Osteocyte (in vitro differentiated cells): ENCODE results near the gene SYCP2L. TPM values are rescaled to one million over a fixed set of nuclear protein-coding genes. Genes with fewer than 3 reads are reported as not detected.
"Not testable (repeated sequence)": the region's sequence is repeated elsewhere in the genome, so short reads cannot be mapped to it uniquely, and the experiment has no call there.

ENCODE experiments used
- DNase-seq: peaks from one replicate; pipeline ENCODE4 v3.0.0; 2021; ENCODE audit warnings: mixed read lengths; ENCODE audit not compliant: unreplicated experiment; ENCODE audit errors: extremely low spot score
- H3K27ac Mint-ChIP-seq: one replicate; pipeline ENCODE4 v1.8.0; 2021; ENCODE audit warnings: mild to moderate bottlenecking, mixed read lengths; ENCODE audit not compliant: unreplicated experiment
- H3K27me3 Mint-ChIP-seq: one replicate; pipeline ENCODE4 v1.8.0; 2021; ENCODE audit warnings: mixed read lengths; ENCODE audit not compliant: unreplicated experiment
- H3K36me3 Mint-ChIP-seq: one replicate; pipeline ENCODE4 v1.8.0; 2021; ENCODE audit warnings: mixed read lengths; ENCODE audit not compliant: unreplicated experiment
- H3K4me1 Mint-ChIP-seq: one replicate; pipeline ENCODE4 v1.8.0; 2021; ENCODE audit warnings: mixed read lengths; ENCODE audit not compliant: unreplicated experiment
- H3K4me3 Mint-ChIP-seq: one replicate; pipeline ENCODE4 v1.8.0; 2021; ENCODE audit warnings: mild to moderate bottlenecking, moderate library complexity, mixed read lengths; ENCODE audit not compliant: unreplicated experiment
- H3K9me3 Mint-ChIP-seq: one replicate; pipeline ENCODE4 v1.8.0; 2021; ENCODE audit warnings: mixed read lengths; ENCODE audit not compliant: unreplicated experiment
- total RNA-seq: library from RNA; stranded (reverse); gene quantifications from 2 replicates; pipeline ENCODE4 v1.2.1, GENCODE V29; 2021
- TF ChIP-seq, protein P1 (sequence below): fragments of 200-600 bp; sonication (generic); IDR thresholded peaks from 2 replicates; pipeline ENCODE4 v1.5.0; 2021; ENCODE audit warnings: antibody characterized with exemption, mild to moderate bottlenecking, moderate library complexity

The SYCP2L gene
- total RNA-seq, 1 donor from 2014 or later: 4.3 TPM

DNA sequence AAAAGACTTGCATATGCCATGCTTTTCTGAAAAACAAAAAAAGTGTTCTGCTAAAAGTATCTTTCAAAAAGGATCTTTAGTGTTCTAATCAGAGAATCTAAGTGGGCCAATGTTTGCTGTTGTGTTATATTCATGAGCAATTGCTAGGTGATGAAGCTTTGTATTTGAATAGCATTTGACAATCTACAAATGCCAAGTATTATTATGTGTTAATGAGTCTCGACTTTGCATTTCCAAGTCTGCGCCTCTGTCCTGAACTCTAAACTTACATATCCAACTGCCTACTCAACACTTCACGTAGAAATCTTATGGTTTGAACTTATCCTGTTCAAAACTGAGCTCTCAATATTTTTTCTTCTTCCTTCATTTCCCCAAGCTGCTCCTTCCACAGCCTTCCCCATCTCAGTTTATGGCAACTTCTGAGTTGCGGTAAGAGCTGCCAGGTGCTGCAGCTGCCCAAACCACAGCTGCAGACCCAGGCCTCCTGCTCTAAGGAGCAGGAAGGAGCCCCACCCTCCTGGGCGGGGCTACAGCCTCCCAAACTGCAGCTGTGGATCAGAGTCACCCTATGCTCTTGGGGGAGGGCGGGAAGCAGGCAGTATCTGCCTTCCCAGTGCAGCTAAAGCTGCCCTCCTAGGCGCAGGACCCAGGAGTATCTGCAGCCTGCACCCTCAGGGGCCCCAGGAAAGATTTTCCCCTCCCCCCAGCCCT is 31.8 kb upstream of the SYCP2L start:
- peaks cover 12% of the 10 kb centered on the region for H3K9me3 Mint-ChIP-seq
- H3K27ac Mint-ChIP-seq: no peak overlapping the region
- H3K4me3 Mint-ChIP-seq: no peak overlapping the region
- H3K27me3 Mint-ChIP-seq: peaks cover 2% of the 10 kb centered on the region
- DNase-seq: no peak
- peaks cover 18% of the 10 kb centered on the region for H3K4me1 Mint-ChIP-seq
- peaks cover 8% of the 10 kb centered on the region for H3K36me3 Mint-ChIP-seq
- TF ChIP-seq, protein P1, sequence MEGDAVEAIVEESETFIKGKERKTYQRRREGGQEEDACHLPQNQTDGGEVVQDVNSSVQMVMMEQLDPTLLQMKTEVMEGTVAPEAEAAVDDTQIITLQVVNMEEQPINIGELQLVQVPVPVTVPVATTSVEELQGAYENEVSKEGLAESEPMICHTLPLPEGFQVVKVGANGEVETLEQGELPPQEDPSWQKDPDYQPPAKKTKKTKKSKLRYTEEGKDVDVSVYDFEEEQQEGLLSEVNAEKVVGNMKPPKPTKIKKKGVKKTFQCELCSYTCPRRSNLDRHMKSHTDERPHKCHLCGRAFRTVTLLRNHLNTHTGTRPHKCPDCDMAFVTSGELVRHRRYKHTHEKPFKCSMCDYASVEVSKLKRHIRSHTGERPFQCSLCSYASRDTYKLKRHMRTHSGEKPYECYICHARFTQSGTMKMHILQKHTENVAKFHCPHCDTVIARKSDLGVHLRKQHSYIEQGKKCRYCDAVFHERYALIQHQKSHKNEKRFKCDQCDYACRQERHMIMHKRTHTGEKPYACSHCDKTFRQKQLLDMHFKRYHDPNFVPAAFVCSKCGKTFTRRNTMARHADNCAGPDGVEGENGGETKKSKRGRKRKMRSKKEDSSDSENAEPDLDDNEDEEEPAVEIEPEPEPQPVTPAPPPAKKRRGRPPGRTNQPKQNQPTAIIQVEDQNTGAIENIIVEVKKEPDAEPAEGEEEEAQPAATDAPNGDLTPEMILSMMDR: no peak

DNA sequence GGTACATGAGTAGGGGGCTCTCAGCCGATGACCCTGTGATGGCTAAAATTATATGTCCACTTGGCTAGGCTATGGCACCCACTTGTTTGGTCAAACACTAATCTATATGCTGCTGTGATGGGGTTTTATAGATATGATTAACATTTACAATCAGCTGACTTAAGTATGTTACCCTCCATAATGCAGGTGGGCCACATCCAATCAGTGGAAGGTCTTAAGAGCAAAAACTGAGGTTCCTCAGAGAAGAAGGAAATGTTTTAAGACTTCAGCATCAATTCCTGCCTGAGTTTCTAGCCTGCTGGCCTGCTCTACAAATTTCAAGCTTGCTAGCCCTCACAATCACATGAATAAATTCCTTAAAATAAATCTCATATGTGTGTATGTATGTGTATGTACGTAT is 29.6 kb upstream of the SYCP2L start:
- Mint-ChIP-seq H3K9me3 (peaks cover 12% of the 10 kb centered on the region), H3K4me3 (no peak overlapping the region), H3K4me1 (peaks cover 5% of the 10 kb centered on the region), H3K27me3 (peaks cover 2% of the 10 kb centered on the region), H3K36me3 (peaks cover 8% of the 10 kb centered on the region), H3K27ac (no peak overlapping the region)
- no peak for DNase-seq
- TF ChIP-seq, protein P1: no peak

- Mint-ChIP-seq H3K9me3 (no peaks in the 10 kb centered on the region), H3K4me1 (no peaks in the 10 kb centered on the region), H3K27ac (no peak overlapping the region), H3K27me3 (peaks cover 2% of the 10 kb centered on the region), H3K4me3 (no peak overlapping the region), H3K36me3 (no peaks in the 10 kb centered on the region)
- DNase-seq: no peak
- TF ChIP-seq, protein P1: no peak
Measured at GRCh38 chr6:10861086-10861485, 25.8 kb upstream of the SYCP2L start.

DNA sequence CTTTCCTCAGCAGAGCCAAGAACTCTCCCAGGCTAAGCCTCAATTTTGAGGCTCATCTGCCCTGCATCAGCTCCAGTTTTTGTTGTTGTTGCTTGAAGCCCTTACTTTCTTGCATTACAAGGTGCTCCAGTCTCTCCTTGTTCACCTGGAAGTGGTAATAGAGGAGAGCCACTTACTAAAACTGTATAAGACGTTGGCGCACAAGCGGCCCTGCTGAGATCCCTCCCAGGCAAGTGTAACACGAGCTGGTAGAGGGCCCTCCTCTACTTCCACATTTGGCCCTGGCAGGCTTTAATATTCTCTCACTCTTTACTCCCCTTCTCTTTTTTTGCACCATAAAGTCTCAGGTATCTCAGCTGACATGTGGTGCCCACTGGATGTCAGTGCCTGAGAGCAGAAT is 24.5 kb upstream of the SYCP2L start:
- Mint-ChIP-seq H3K36me3 (no peaks in the 10 kb centered on the region), H3K4me3 (no peak overlapping the region), H3K27me3 (no peaks in the 10 kb centered on the region), H3K27ac (no peak overlapping the region), H3K9me3 (no peaks in the 10 kb centered on the region), H3K4me1 (no peaks in the 10 kb centered on the region)
- DNase-seq: no peak
- TF ChIP-seq, protein P1: no peak

- not testable (repeated sequence) for H3K4me3 Mint-ChIP-seq, H3K9me3 Mint-ChIP-seq, H3K27ac Mint-ChIP-seq
Measured at GRCh38 chr6:10863031-10863430, 23.8 kb upstream of the SYCP2L start.

GRCh38 chr6:10866709-10867108 is 20.1 kb upstream of the SYCP2L start:
- H3K36me3 Mint-ChIP-seq, H3K4me3 Mint-ChIP-seq, DNase-seq, H3K4me1 Mint-ChIP-seq, H3K9me3 Mint-ChIP-seq, H3K27ac Mint-ChIP-seq, H3K27me3 Mint-ChIP-seq: not testable (repeated sequence)

More at GRCh38 chr6:10863031-10863430, 23.8 kb upstream of the SYCP2L start:
- not testable (repeated sequence) for H3K27me3 Mint-ChIP-seq, H3K36me3 Mint-ChIP-seq, H3K4me1 Mint-ChIP-seq, DNase-seq
